ENCODE data around the gene MTX2. TPM values are rescaled to one million over a fixed set of nuclear protein-coding genes. Genes with fewer than 3 reads are reported as not detected.

MTX2 gene
- total RNA-seq, 1 experiment from 2014 or later, result 30.8 TPM

DNA sequence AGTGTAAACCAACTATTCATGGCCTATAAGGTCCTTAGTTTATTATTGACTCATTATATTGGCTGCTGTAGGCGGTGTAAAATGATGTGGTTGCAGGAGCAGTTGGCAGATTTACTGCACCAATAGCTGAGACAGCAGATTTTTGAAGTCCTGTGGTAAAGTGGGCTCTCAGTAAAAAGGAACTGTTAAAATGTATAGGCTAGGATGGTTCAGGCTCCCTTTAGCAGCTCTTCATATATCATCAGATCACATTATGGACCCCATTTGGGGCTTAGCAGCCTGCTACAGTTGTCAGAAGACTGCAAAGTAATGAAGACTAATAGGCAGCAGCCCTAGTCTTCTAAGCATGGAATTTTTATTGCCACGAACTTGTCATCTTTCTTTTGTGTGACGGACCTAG, 27.8 kb downstream of the MTX2 start:
- TF ChIP-seq, protein P1, sequence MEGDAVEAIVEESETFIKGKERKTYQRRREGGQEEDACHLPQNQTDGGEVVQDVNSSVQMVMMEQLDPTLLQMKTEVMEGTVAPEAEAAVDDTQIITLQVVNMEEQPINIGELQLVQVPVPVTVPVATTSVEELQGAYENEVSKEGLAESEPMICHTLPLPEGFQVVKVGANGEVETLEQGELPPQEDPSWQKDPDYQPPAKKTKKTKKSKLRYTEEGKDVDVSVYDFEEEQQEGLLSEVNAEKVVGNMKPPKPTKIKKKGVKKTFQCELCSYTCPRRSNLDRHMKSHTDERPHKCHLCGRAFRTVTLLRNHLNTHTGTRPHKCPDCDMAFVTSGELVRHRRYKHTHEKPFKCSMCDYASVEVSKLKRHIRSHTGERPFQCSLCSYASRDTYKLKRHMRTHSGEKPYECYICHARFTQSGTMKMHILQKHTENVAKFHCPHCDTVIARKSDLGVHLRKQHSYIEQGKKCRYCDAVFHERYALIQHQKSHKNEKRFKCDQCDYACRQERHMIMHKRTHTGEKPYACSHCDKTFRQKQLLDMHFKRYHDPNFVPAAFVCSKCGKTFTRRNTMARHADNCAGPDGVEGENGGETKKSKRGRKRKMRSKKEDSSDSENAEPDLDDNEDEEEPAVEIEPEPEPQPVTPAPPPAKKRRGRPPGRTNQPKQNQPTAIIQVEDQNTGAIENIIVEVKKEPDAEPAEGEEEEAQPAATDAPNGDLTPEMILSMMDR (conservative IDR thresholded peaks at IDR 0.05), result no peak
- peaks cover 7 to 11% of the 10 kb centered on the region in 2 experiments for H3K4me1 Mint-ChIP-seq
- Histone ChIP-seq H2BK120ac (ENCODE audit: low read depth, low read length, poor library complexity, severe bottlenecking) (no peak overlapping the region), H2BK15ac (ENCODE audit: low read depth, low read length) (no peak overlapping the region), H4K91ac (ENCODE audit: insufficient read length, low read depth, low read length) (no peak overlapping the region), H3K9me3 (ENCODE audit: control insufficient read depth, low read depth, low read length) (no peaks in the 10 kb centered on the region), H3K14ac (ENCODE audit: insufficient read depth, low read length) (no peak overlapping the region), H3K9ac (ENCODE audit: extremely low read depth, insufficient read length, low read length) (no peak overlapping the region), H3K27ac (ENCODE audit: insufficient read length, low read depth, low read length) (no peak overlapping the region), H4K20me1 (ENCODE audit: control insufficient read depth, insufficient read depth, insufficient read length) (no peaks in the 10 kb centered on the region), H3K79me2 (ENCODE audit: insufficient read depth, low read length) (no peaks in the 10 kb centered on the region; the same call in 1 of the 2 replicates), H3K23me2 (ENCODE audit: insufficient read length, low read depth, low read length, poor library complexity, severe bottlenecking) (no peaks in the 10 kb centered on the region), H3K27me3 (ENCODE audit: insufficient read depth, low read length) (no peaks in the 10 kb centered on the region), H3K23ac (ENCODE audit: insufficient read length, low read depth, low read length) (no peak overlapping the region), H3T11ph (ENCODE audit: low read length) (no peak overlapping the region), H4K8ac (replicated peaks; ENCODE audit: insufficient read length, low read depth, low read length) (no peak overlapping the region), H2BK12ac (ENCODE audit: insufficient read length, low read depth, low read length) (no peak overlapping the region), H2BK20ac (ENCODE audit: low read depth, low read length, poor library complexity, severe bottlenecking) (no peak overlapping the region), H3K4me2 (ENCODE audit: insufficient read depth, insufficient read length, low read length) (no peak overlapping the region), H3K56ac (ENCODE audit: insufficient read length, low read depth, low read length) (no peak overlapping the region), H2AK5ac (ENCODE audit: insufficient read length, low read length) (no peak overlapping the region), H2BK5ac (ENCODE audit: insufficient read length, low read length) (no peak overlapping the region), H2AFZ (ENCODE audit: low read length) (no peak overlapping the region), H3K18ac (ENCODE audit: insufficient read length, low read depth, low read length) (no peak overlapping the region), H4K5ac (ENCODE audit: insufficient read length, low read depth, low read length) (no peak overlapping the region), H3K4ac (ENCODE audit: low read depth, low read length) (no peak overlapping the region), H3K4me1 (ENCODE audit: insufficient read depth, low read length) (no peaks in the 10 kb centered on the region), H3K79me1 (ENCODE audit: insufficient read depth, low read depth, low read length, poor library complexity, severe bottlenecking) (peaks cover 4% of the 10 kb centered on the region)
- H3K36me3 Mint-ChIP-seq (ENCODE audit: insufficient read depth in 1 of 3, low read depth in 3 of 3), result no peaks in the 10 kb centered on the region
- no peaks in the 10 kb centered on the region for H3K27me3 Mint-ChIP-seq (ENCODE audit: low read depth)
- H3K9me3 Mint-ChIP-seq, result no peaks in the 10 kb centered on the region
- DNase-seq, result no peak
- no peak overlapping the region for H3K4me3 Mint-ChIP-seq
- H3K27ac Mint-ChIP-seq, result no peak overlapping the region
- no CpG with 5 or more reads among the region's 3 CpGs for WGBS (ENCODE audit: extremely low coverage, insufficient read length, low lambda C conversion rate)
